ENCODE data around the gene SLC16A13. TPM values are rescaled to one million over a fixed set of nuclear protein-coding genes. Genes with fewer than 3 reads are reported as not detected.

The SLC16A13 gene
- total and polyA plus RNA-seq, 2 of the 8 experiments (the other 6 are each of a cell fraction or from before 2014, with no cell fraction given) = 5.4 to 5.8 TPM

DNA sequence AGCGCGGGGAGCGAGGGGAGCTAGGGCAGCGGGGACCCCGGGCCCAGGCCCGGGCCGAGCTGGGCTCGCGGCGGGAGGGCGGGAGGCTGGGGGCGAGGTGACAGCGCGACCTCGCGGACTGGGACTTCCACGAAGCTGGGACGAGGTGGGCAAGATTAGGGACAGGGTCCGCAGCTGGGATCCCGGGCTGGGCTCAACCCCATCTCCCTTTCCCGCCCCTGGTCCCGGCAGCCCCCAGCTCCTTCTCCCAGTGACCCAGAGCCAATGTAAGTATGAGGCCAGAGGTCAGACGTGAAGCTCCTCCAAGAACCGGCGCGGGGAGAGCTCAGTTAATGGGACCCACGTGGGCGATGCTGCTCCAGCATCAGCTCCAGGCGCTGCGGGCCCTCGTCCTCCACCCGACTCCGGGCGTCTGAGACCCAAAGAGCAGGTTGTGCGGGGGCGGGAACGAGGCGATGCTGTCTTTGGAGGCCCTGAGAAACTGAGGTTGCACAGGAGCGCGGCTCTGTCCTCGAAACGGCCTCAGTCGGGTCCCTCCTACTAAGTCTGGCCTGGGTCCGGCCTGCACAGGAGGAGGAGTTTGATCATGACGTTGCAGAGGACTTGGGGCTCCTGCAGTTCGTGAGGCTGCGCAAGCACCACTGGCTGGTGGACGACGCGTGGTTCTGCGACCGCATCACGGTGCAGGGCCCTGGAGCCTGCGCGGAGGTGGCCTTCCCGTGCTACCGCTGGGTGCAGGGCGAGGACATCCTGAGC, 39.4 kb upstream of the SLC16A13 start:
- TF ChIP-seq POLR2AphosphoS5 (IDR thresholded peaks at IDR 0.05; ENCODE audit: low read depth, low read length) (no peak), PHF8 (conservative IDR thresholded peaks at IDR 0.05; ENCODE audit: low read depth, low read length) (peak; percentile 5; the same call in 1 of the 2 replicates), CBX8 (IDR thresholded peaks at IDR 0.05; ENCODE audit: borderline replicate concordance, low read depth, low read length) (no peak), KDM4A (IDR thresholded peaks at IDR 0.05; ENCODE audit: low read depth, low read length, severe bottlenecking) (no peak), E2F6 (IDR thresholded peaks at IDR 0.05) (peak; percentile 76), EGR1 (IDR thresholded peaks at IDR 0.05; ENCODE audit: borderline replicate concordance, low read depth, low read length) (0 out of 2 replicates have a peak, but pooled peaks have one; percentile 20)
- POLR2A ChIA-PET (ENCODE audit: partially characterized antibody) = interaction anchor here (0.5 to 1.7 kb wide), 6 partner anchors 16 to 345 kb away, joined by 3 to 5 read pairs (median 3); partner anchors contain the start of genes MED31 and RNASEK

More for the DNA sequence above, 39.4 kb upstream of the SLC16A13 start:
- CTCF ChIA-PET (ENCODE audit: partially characterized antibody) = interaction anchor here (0.6 to 2.1 kb wide), 16 partner anchors 8 to 494 kb away, joined by 3 to 19 read pairs (median 4); no protein-coding TSS in a partner anchor
- no peak for FAIRE-seq
- Histone ChIP-seq H3K79me2 (ENCODE audit: control insufficient read depth in 1 of 2, insufficient read depth in 2 of 2, low read length in 2 of 2) (no peaks in the 10 kb centered on the region), H3K4me3 (ENCODE audit: extremely low read depth in 1 of 4, insufficient read depth in 2 of 4, low read depth in 3 of 4, low read length in 4 of 4) (peak overlapping the region; percentile 37 to 66 (median 46)), H3K9ac (replicated peaks in 1 of 4; ENCODE audit: extremely low read depth in 1 of 4, low read depth in 3 of 4, low read length in 3 of 4) (no peak overlapping the region), H3K27ac (ENCODE audit: low read depth, low read length) (no peak overlapping the region), H3K23me2 (ENCODE audit: low read depth, low read length) (peaks cover 10% of the 10 kb centered on the region; the same call in 1 of the 2 replicates), H2BK5ac (ENCODE audit: low read depth, low read length) (no peak overlapping the region), H3K4me1 (replicated peaks in 1 of 4; ENCODE audit: control insufficient read depth in 3 of 4, insufficient read depth in 4 of 4, low read length in 3 of 4) (peaks cover 0 to 9% (median 1%) of the 10 kb centered on the region in 4 experiments; a peak in 2 of 7 replicates), H2AK5ac (ENCODE audit: low read depth, low read length) (no peak overlapping the region), H3K56ac (replicated peaks; ENCODE audit: insufficient read length, low read depth, low read length) (no peak overlapping the region), H2BK12ac (ENCODE audit: low read depth, low read length) (no peak overlapping the region), H2BK15ac (ENCODE audit: low read length) (no peak overlapping the region), H3K27me3 (replicated peaks in 1 of 4; ENCODE audit: control insufficient read depth in 3 of 4, extremely low read depth in 1 of 4, insufficient read depth in 3 of 4, low read length in 3 of 4) (peaks cover 2 to 39% (median 25%) of the 10 kb centered on the region in 4 experiments), H2AFZ (ENCODE audit: low read length) (no peak overlapping the region), H3K79me1 (ENCODE audit: low read depth, low read length) (no peaks in the 10 kb centered on the region), H3K36me3 (ENCODE audit: control insufficient read depth in 2 of 4, insufficient read depth in 4 of 4, low read length in 3 of 4) (peaks cover 0 to 4% (median 0%) of the 10 kb centered on the region in 4 experiments; a peak in 1 of 8 replicates), H3K9me3 (ENCODE audit: insufficient read depth in 2 of 2, low read depth in 1 of 2, low read length in 1 of 2) (no peaks in the 10 kb centered on the region), H4K5ac (ENCODE audit: insufficient read length, low read depth, low read length) (no peak overlapping the region), H2BK120ac (replicated peaks; ENCODE audit: low read depth, low read length) (no peak overlapping the region), H3K4me2 (ENCODE audit: insufficient read depth in 1 of 2, low read depth in 2 of 2, low read length in 2 of 2) (peak overlapping the region; percentile 80 to 84), H3K14ac (ENCODE audit: insufficient read length) (no peak overlapping the region), H3K23ac (ENCODE audit: insufficient read length) (no peak overlapping the region), H4K8ac (ENCODE audit: extremely low read depth, insufficient read depth, low read length) (peak overlapping the region; percentile 79), H2BK20ac (ENCODE audit: low read length) (no peak overlapping the region), H3K4ac (replicated peaks; ENCODE audit: insufficient read length, low read depth, low read length) (no peak overlapping the region), H3K18ac (ENCODE audit: extremely low read depth, low read length) (no peak overlapping the region; the same call in 1 of the 2 replicates), H4K91ac (replicated peaks; ENCODE audit: insufficient read length, low read length) (no peak overlapping the region), H4K20me1 (replicated peaks in 1 of 2; ENCODE audit: control insufficient read depth in 1 of 2, insufficient read depth in 2 of 2, low read length in 2 of 2) (peaks cover 1 to 13% of the 10 kb centered on the region in 2 experiments)
- peak in 1 of 2 experiments; percentile 61 for DNase-seq (ENCODE audit: low read depth in 1 of 2, low spot score in 2 of 2)
- 73% methylated on average over 32 of the region's 58 CpGs; no CpG with 5 or more reads in 1 of the 2 experiments for WGBS, 2 experiments (ENCODE audit: extremely low coverage in 1 of 2, insufficient coverage in 1 of 2, insufficient read length in 1 of 2, insufficient replicate concordance in 2 of 2, low coverage in 1 of 2, low lambda C conversion rate in 2 of 2, missing lambda C conversion rate in 1 of 2)

All from H1 (cell line).